GM23248 (cell line): ENCODE results near the gene CFAP54. TPM values are rescaled to one million over a fixed set of nuclear protein-coding genes. Genes with fewer than 3 reads are reported as not detected.

Experiments used
- DNase-seq: peaks from one replicate; pipeline ENCODE4 v3.0.0-alpha.2; 2015
- H2AFZ ChIP-seq: fragments of 200-600 bp; sonication (generic); 2 replicates; pipeline ENCODE4 v1.6.1; 2016; ENCODE audit warnings: antibody characterized with exemption
- H3F3A ChIP-seq: fragments of 200-600 bp; sonication (generic); 2 replicates; pipeline ENCODE4 v1.6.1; 2016; ENCODE audit warnings: mild to moderate bottlenecking, antibody characterized with exemption, mixed run types; ENCODE audit not compliant: insufficient read depth
- H3K27ac ChIP-seq: fragments of 200-600 bp; sonication (generic); 2 replicates; pipeline ENCODE4 v1.5.1; 2016; ENCODE audit warnings: mild to moderate bottlenecking
- H3K27me3 ChIP-seq: fragments of 200-600 bp; sonication (generic); replicated peaks from 2 replicates; pipeline ENCODE4 v1.6.1; 2016; ENCODE audit warnings: mild to moderate bottlenecking; ENCODE audit not compliant: insufficient read depth
- H3K36me3 ChIP-seq: fragments of 200-600 bp; sonication (generic); 2 replicates; pipeline ENCODE4 v1.6.1; 2016; ENCODE audit warnings: low read depth, mild to moderate bottlenecking
- H3K4me1 ChIP-seq: fragments of 200-600 bp; sonication (generic); 2 replicates; pipeline ENCODE4 v1.6.1; 2016; ENCODE audit warnings: mild to moderate bottlenecking; ENCODE audit not compliant: insufficient read depth
- H3K4me2 ChIP-seq: fragments of 200-600 bp; sonication (generic); one replicate; pipeline ENCODE4 v1.6.1; 2016; ENCODE audit warnings: mild to moderate bottlenecking; ENCODE audit not compliant: unreplicated experiment
- H3K4me3 ChIP-seq: fragments of 200-600 bp; sonication (generic); 2 replicates; pipeline ENCODE4 v1.5.1; 2016; ENCODE audit warnings: mild to moderate bottlenecking
- H3K79me2 ChIP-seq: fragments of 200-600 bp; sonication (generic); 2 replicates; pipeline ENCODE4 v1.6.1; 2016; ENCODE audit warnings: mild to moderate bottlenecking; ENCODE audit not compliant: insufficient read depth
- H3K9ac ChIP-seq: fragments of 200-600 bp; sonication (generic); 2 replicates; pipeline ENCODE4 v1.6.1; 2016; ENCODE audit warnings: mild to moderate bottlenecking
- H3K9me2 ChIP-seq: fragments of 200-600 bp; sonication (generic); 2 replicates; pipeline ENCODE4 v1.6.1; 2016; ENCODE audit warnings: mixed run types, mild to moderate bottlenecking, moderate library complexity; ENCODE audit not compliant: insufficient read depth
- H3K9me3 ChIP-seq: fragments of 200-600 bp; sonication (generic); one replicate; pipeline ENCODE4 v1.6.1; 2017; ENCODE audit warnings: low read depth
- H4K20me1 ChIP-seq: fragments of 200-600 bp; sonication (generic); 2 replicates; pipeline ENCODE4 v1.6.0; 2016; ENCODE audit not compliant: insufficient read depth
- EZH2 ChIP-seq: fragments of 200-600 bp; sonication (generic); IDR thresholded peaks from 2 replicates; pipeline ENCODE4 v1.6.1; 2018; ENCODE audit warnings: antibody characterized with exemption, mild to moderate bottlenecking; ENCODE audit not compliant: insufficient read depth, poor library complexity, severe bottlenecking
- EZH2phosphoT487 ChIP-seq: fragments of 200-600 bp; sonication (generic); IDR thresholded peaks from 2 replicates; pipeline ENCODE4 v1.6.1; 2018; ENCODE audit warnings: antibody characterized with exemption, moderate library complexity, mild to moderate bottlenecking, low read depth; ENCODE audit not compliant: insufficient read depth
- WGBS, 2 experiments: methylation state at CpG; one replicate each; pipeline ENCODE4 v1.1.6; 2015 to 2017; ENCODE audit warnings: low lambda C conversion rate in 2 of 2, low coverage in 1 of 2; ENCODE audit errors: missing lambda C conversion rate in 2 of 2; 5-methylcytosine and 5-hydroxymethylcytosine counted together
- in situ Hi-C: fragments of 300-500 bp; cut with MboI; formaldehyde crosslinking; loops from 2 replicates; pipeline ENCODE4 v1.15.0; 2020
- polyA plus RNA-seq: library from polyadenylated mRNA; unstranded; fragments of >200 nt; fragmentation: Nextera tagmentation; extraction: Ambion mirVana; gene quantifications from 2 replicates; pipeline ENCODE4 v1.2.1, GENCODE V29; 2016
- total RNA-seq: library from RNA; depleted of rRNA; stranded (reverse); fragments of >200 nt; shearing (Covaris generic); gene quantifications from 2 replicates; pipeline ENCODE4 v1.2.3, GENCODE V29; 2014

The CFAP54 gene
- total and polyA plus RNA-seq, 2 experiments from 2014 or later: 0.32 to 1.2 TPM

DNA sequence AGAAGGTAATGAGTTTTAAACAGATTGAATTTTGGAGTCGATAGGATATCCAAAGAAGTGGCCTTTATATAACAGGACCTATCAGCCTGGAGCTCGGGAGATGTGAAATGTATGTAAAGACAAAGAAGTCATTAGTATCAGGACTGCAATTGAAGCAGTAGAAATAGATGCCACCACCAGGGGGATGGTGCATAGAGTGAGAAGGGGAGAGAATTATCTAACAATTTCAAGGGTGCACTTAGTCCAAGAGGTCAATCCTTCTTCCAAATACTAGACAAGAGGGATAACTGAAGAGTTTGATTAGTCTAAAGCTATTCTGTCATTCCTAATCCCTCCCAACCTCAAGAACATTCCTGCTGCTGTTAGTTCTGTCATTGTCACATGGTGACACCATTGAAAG, 127.8 kb downstream of the CFAP54 start:
- Histone ChIP-seq H3K36me3 (no peaks in the 10 kb centered on the region), H3K9ac (no peak overlapping the region), H2AFZ (no peak overlapping the region), H3K27ac (no peak overlapping the region), H3K4me1 (no peaks in the 10 kb centered on the region), H4K20me1 (no peaks in the 10 kb centered on the region), H3K4me2 (no peak overlapping the region), H3K9me3 (no peaks in the 10 kb centered on the region), H3K4me3 (no peak overlapping the region), H3K9me2 (no peaks in the 10 kb centered on the region), H3K27me3 (no peaks in the 10 kb centered on the region), H3K79me2 (no peaks in the 10 kb centered on the region), H3F3A (no peaks in the 10 kb centered on the region)
- no peak for TF ChIP-seq EZH2phosphoT487
- WGBS, 2 experiments: 51 to 52% methylated on average over 2 of the region's 2 CpGs
- in situ Hi-C loops: no loop called here
- no peak for DNase-seq

DNA sequence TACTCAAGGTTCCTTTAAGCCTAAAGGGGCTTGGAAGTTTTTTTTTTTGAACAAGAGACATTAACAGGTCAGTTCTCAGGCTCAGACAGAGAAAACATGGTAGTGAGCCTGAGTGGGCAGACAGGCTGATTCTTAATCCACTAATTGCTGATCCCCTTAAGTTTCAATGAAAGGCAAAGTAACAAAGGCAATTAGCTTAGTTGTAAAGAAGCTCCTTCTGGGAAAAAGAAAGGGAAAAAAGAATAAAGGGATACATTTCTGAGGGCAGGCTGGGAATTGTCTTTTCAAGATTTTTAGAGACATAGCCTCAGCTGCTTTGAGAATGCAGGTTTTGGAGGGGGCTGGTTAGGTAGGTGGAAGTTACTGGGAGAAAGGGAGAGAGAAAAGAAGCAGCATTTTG, 133.8 kb downstream of the CFAP54 start:
- H3K4me2 ChIP-seq: no peak overlapping the region
- H3K27ac ChIP-seq: no peak overlapping the region
- in situ Hi-C loops: no loop called here
- H3K36me3 ChIP-seq: no peaks in the 10 kb centered on the region
- H3K9me2 ChIP-seq: no peaks in the 10 kb centered on the region
- no peaks in the 10 kb centered on the region for H3K9me3 ChIP-seq
- no peak overlapping the region for H3K9ac ChIP-seq
- H2AFZ ChIP-seq: no peak overlapping the region
- no peaks in the 10 kb centered on the region for H3K4me1 ChIP-seq
- no peaks in the 10 kb centered on the region for H3F3A ChIP-seq
- no peak for TF ChIP-seq EZH2phosphoT487
- TF ChIP-seq EZH2: no peak
- no peak for DNase-seq
- no peak overlapping the region for H3K4me3 ChIP-seq
- no peaks in the 10 kb centered on the region for H3K27me3 ChIP-seq
- no peaks in the 10 kb centered on the region for H4K20me1 ChIP-seq
- H3K79me2 ChIP-seq: no peaks in the 10 kb centered on the region

GRCh38 chr12:96623656-96624217, 134.4 kb downstream of the CFAP54 start:
- no peaks in the 10 kb centered on the region for H3F3A ChIP-seq
- no peak overlapping the region for H3K9ac ChIP-seq
- WGBS, 2 experiments: 27 to 30% methylated on average over 4 of the region's 4 CpGs
- in situ Hi-C loops: no loop called here
- no peak overlapping the region for H3K4me2 ChIP-seq
- TF ChIP-seq EZH2phosphoT487 (no peak), EZH2 (no peak)
- no peaks in the 10 kb centered on the region for H4K20me1 ChIP-seq
- no peak overlapping the region for H3K27ac ChIP-seq
- H3K36me3 ChIP-seq: no peaks in the 10 kb centered on the region
- no peaks in the 10 kb centered on the region for H3K9me3 ChIP-seq
- no peak overlapping the region for H2AFZ ChIP-seq
- no peak overlapping the region for H3K4me3 ChIP-seq
- DNase-seq: no peak
- H3K9me2 ChIP-seq: no peaks in the 10 kb centered on the region
- H3K27me3 ChIP-seq: no peaks in the 10 kb centered on the region
- no peaks in the 10 kb centered on the region for H3K79me2 ChIP-seq
- no peaks in the 10 kb centered on the region for H3K4me1 ChIP-seq

DNA sequence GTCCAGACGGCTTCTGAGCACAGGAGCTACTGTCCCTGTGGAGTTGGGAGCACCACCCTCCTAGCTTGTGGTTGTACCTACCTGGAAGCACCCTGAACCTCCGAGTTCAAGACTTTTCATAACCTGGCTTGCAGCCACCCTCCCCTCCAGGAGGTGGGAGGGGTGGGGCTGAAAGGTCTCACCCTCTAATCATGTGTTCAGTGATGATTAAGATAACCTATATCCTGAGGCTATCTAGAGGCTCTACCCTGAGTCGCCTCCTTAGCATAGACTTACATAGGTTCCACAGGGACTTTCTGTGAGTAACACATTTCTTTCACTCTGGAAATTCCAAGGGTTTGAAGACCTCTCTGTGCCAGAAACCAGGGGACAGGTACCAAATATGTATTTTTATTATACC, 146.5 kb downstream of the CFAP54 start:
- Histone ChIP-seq H3K4me1 (no peaks in the 10 kb centered on the region), H2AFZ (no peak overlapping the region), H3K9me3 (no peaks in the 10 kb centered on the region), H3K27me3 (no peaks in the 10 kb centered on the region), H3F3A (no peaks in the 10 kb centered on the region), H3K36me3 (no peaks in the 10 kb centered on the region), H3K4me3 (no peak overlapping the region), H3K4me2 (no peak overlapping the region), H3K9ac (no peak overlapping the region), H3K9me2 (no peaks in the 10 kb centered on the region), H3K79me2 (no peaks in the 10 kb centered on the region), H4K20me1 (no peaks in the 10 kb centered on the region), H3K27ac (no peak overlapping the region)
- in situ Hi-C loops: no loop called here
- no peak for TF ChIP-seq EZH2
- TF ChIP-seq EZH2phosphoT487: no peak
- WGBS, 2 experiments: 48 to 58% methylated on average over 3 of the region's 3 CpGs
- no peak for DNase-seq

DNA sequence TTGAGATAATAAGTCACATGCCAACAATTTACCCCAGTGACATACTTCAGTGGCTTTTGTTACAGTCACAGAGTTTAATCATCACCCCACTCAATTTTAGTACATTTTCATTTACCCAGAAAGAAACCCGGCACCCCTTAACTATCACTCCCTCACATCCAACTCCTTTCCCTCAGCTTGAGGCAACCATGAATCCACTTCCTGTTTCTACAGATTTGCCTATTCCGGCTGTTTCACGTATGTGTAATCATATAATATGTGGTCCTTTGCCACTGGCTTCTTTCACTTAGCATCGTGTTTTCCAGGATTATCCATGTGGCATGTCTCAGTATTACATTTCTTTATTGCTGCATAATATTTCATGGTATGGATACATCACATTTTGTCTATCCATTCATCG, 147.5 kb downstream of the CFAP54 start:
- no peak overlapping the region for H3K27ac ChIP-seq
- in situ Hi-C loops: no loop called here
- no peaks in the 10 kb centered on the region for H3K9me3 ChIP-seq
- H3K4me1 ChIP-seq: no peaks in the 10 kb centered on the region
- H2AFZ ChIP-seq: no peak overlapping the region
- H4K20me1 ChIP-seq: no peaks in the 10 kb centered on the region
- no peak for DNase-seq
- H3K4me2 ChIP-seq: no peak overlapping the region
- H3K36me3 ChIP-seq: no peaks in the 10 kb centered on the region
- H3K4me3 ChIP-seq: no peak overlapping the region
- H3F3A ChIP-seq: no peaks in the 10 kb centered on the region
- TF ChIP-seq EZH2 (no peak), EZH2phosphoT487 (no peak)
- H3K27me3 ChIP-seq: no peaks in the 10 kb centered on the region
- no peaks in the 10 kb centered on the region for H3K9me2 ChIP-seq
- H3K79me2 ChIP-seq: no peaks in the 10 kb centered on the region
- no peak overlapping the region for H3K9ac ChIP-seq
- WGBS, 2 experiments: 40 to 41% methylated on average over 5 of the region's 5 CpGs
